ENCODE data around the gene SLC22A2.

Gene SLC22A2

DNA sequence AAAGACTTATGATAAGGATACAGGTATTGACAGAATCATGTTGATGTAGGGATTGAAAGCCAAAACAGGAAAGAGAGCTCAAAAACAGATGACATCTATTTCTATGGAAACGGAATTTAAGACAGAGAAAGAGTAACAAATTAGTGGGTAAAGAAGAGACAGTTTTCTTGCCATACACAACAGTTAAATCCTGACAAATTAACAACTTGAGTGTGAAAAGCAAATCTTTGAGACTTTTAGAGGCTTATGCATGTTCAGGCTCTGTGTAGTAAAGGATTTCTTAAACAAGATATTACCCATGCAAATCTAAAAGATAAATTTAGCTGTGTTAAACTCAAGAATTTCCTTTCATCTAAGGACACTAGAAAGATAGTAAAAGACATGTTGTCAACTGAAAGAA is 68.5 kb downstream of the SLC22A2 start:
- TF ChIP-seq, protein P1, sequence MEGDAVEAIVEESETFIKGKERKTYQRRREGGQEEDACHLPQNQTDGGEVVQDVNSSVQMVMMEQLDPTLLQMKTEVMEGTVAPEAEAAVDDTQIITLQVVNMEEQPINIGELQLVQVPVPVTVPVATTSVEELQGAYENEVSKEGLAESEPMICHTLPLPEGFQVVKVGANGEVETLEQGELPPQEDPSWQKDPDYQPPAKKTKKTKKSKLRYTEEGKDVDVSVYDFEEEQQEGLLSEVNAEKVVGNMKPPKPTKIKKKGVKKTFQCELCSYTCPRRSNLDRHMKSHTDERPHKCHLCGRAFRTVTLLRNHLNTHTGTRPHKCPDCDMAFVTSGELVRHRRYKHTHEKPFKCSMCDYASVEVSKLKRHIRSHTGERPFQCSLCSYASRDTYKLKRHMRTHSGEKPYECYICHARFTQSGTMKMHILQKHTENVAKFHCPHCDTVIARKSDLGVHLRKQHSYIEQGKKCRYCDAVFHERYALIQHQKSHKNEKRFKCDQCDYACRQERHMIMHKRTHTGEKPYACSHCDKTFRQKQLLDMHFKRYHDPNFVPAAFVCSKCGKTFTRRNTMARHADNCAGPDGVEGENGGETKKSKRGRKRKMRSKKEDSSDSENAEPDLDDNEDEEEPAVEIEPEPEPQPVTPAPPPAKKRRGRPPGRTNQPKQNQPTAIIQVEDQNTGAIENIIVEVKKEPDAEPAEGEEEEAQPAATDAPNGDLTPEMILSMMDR (conservative IDR thresholded peaks at IDR 0.05; ENCODE audit: low read depth, low read length) = no peak
- DNase-seq (ENCODE audit: low read depth) = no peak
- H3K4me3 ChIP-seq (ENCODE audit: low read depth, low read length) = no peak overlapping the region

DNA sequence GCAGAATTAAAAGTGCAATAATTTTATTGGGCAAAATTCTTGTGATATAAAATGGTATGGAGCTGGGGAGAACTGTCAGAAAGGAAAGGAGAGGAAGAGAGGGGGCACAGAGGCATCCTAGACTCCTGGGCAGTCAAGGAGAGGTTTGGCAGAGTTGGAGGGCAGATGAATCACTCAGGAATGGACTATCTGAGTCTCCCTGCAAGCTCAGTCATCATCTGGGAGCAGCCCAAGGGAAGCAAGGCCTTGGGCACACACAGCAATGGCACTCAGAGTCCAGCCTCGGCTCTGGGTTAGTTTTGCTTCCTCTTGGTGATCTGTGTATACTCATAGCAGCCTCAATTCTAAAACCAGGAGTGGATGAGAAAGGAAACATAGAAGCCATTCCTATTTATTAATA is 69.8 kb downstream of the SLC22A2 start:
- H3K4me3 ChIP-seq (ENCODE audit: low read depth, low read length) = no peak overlapping the region
- DNase-seq (ENCODE audit: low read depth) = no peak
- TF ChIP-seq, protein P1 (conservative IDR thresholded peaks at IDR 0.05; ENCODE audit: low read depth, low read length) = no peak

DNA sequence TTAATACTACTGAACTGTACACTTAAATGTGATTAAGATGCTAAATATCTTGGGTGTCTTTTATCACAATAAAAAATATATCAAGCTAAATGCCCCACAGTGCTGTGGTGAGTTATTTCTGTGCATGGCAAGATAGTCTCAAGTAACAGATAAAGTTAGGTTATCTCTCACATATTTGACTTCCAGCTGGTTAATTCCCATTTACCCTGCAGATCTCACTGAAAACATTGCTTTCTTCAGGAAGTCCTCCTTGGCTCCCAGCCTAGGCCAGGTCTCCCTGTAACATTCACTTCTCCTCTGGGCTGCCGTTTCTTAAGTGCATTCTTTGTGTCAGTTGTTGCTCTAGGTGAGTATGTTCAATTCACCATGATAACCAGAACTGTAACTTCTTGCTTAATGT is 77.9 kb downstream of the SLC22A2 start:
- TF ChIP-seq, protein P1 (conservative IDR thresholded peaks at IDR 0.05; ENCODE audit: low read depth, low read length) = no peak
- DNase-seq (ENCODE audit: low read depth) = no peak
- no peak overlapping the region for H3K4me3 ChIP-seq (ENCODE audit: low read depth, low read length)

DNA sequence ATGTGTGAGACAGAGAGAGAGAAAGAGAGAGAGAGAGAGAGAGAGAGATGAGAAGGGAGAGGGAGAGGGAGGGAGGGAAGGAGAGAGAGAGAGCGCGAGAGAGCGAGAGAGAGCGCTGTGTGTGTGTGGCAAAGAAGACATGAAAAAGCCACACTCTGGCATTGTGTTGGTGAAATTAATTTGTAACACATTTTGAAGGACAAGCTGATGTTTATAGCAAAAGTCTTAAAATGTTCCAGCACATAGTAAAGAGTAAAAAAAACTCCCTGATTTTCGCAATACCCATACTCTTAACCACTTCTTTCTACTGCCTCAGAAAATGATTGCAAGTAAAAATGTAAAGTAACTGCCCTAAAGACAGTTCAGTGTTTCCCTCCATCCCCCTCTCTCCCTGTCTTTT is 80.3 kb downstream of the SLC22A2 start:
- peak; percentile 9 for DNase-seq (ENCODE audit: low read depth)
- no peak overlapping the region for H3K4me3 ChIP-seq (ENCODE audit: low read depth, low read length)
- TF ChIP-seq, protein P1 (conservative IDR thresholded peaks at IDR 0.05; ENCODE audit: low read depth, low read length) = no peak

DNA sequence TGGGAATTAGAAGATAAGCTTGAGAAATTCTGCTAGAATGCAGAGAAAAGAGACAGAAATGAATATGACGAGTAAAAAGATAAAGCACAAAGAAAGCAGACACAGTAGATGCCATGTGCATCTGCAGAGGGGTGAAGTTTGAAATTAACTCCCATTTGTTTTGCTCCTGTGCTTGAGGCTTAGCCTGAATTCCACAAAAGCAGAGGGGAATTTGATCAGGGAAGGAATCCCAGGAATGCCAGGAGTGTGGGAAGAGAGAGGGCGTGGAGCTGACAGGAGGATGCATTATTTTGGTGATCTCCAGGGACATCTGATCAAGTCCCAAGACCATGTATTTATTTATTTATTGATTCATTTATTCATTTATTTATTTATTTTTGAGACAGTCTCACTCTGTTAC is 81.4 kb downstream of the SLC22A2 start:
- no peak overlapping the region for H3K4me3 ChIP-seq (ENCODE audit: low read depth, low read length)
- no peak for DNase-seq (ENCODE audit: low read depth)
- TF ChIP-seq, protein P1 (conservative IDR thresholded peaks at IDR 0.05; ENCODE audit: low read depth, low read length) = no peak

DNA sequence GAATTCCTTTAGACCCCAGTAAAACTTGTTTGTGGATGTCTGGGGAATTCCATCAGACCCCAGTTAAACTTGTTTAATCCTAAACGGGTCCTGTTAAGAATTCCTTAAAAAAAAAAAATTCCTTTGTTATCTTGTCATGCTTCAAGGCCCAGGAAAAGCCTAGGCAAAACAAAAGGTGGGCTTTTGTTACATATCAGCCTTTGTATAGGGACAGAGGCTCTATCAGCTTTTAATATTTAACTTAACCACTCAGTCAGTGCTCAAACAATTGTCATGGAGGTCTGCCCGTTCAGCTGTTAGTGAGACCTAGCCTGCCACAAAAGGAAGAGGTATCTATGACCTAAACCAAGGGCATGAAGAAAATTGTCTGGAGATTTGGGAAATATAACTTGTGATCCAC is 83.9 kb downstream of the SLC22A2 start:
- no peak overlapping the region for H3K4me3 ChIP-seq (ENCODE audit: low read depth, low read length)
- TF ChIP-seq, protein P1 (conservative IDR thresholded peaks at IDR 0.05; ENCODE audit: low read depth, low read length) = no peak
- no peak for DNase-seq (ENCODE audit: low read depth)

DNA sequence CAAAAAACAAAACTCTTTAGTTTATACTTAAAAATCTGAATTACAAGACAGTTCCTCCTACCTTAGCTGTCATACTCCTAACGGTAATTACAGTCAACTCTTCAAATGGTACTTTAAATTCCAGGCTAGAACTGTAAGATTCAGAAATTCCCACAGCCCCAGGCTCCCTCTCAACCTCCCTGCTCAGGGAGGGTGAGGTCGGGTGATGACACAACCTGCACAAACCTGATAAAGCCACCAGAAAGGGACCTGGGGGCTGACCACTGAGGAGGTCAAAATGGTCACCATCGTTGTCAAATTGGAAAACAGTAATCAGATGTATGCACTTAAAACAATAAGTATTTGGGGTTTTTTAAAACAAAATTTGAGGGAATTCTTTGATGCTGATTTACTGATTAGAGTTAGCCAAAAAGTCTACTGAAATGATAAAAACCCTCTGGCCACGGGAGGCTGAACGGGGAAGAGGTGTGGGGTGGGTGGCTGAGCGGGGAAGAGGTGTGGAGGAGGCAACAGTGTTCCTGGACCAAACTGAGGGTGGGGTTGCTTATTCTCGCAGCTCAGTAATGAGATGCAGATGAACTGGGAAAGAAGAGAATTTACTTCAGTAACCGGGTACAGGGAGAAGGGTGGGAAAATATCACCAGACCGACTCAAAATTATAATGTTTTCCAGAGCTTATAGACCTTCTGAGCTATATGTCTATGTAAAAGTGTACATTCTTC is 84.7 kb downstream of the SLC22A2 start:
- DNase-seq (ENCODE audit: low read depth) = no peak
- H3K4me3 ChIP-seq (ENCODE audit: low read depth, low read length) = no peak overlapping the region
- TF ChIP-seq, protein P1 (conservative IDR thresholded peaks at IDR 0.05; ENCODE audit: low read depth, low read length) = no peak
